GM21576 (cell line): ENCODE results near the gene MAPK8IP3.

ENCODE experiments used
- ATAC-seq: cut with Tn5 transposase; IDR thresholded peaks from one replicate; pipeline ENCODE4 v1.9.1; 2021; ENCODE audit warnings: mild to moderate bottlenecking, moderate library complexity; ENCODE audit not compliant: unreplicated experiment

MAPK8IP3 gene

DNA sequence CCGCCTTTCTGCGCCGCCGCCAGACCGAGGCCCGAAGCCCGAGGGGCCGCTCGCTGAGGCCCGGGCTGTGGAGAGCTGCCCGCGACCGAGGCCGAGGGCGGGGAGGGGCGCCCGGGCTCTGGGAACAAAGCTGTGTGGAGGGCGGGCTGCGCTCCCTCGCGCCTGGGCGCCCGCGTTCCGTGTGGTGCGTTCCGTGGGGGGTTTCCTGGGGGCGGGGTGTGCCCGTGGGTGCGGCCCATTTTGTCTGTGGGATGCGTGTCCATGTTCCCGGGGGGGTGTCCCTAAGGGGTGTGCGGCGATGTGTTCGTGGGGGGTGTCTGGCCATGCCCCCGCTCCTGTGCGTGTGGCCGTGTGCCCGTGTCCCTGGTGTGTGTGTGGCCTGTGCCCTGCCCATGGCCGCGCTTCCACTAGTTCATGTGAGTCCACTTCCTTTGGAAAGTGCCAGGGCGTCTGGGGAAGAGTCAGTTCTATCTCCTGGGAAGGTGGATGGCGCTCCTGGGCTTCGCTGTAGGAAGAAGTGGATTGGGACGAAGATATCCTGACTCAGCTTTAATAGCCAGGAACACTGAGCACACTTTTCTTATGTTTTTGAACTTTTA, 27.4 kb upstream of the MAPK8IP3 start:
- no peak for ATAC-seq

DNA sequence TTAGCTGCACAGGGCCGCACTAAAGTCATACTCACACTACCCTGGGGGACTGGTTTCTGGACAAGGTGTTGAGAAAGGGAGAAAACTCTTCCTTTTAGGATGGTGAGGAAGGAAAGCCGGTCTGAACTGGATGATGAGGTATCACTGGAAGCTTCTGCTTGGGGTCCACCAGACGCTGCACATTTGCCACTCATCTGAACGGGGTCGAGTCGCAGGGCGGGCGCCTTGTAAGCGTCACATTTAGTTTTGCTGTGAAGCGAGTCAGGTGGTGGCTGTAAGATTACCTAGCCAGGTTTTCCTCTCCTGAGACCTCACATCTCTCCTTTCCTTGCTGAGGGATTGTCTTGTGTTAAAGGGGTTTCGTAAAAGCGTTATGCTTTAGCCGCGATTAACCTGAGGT, 25.6 kb upstream of the MAPK8IP3 start:
- no peak for ATAC-seq

- no peak for ATAC-seq
Measured at GRCh38 chr16:1681032-1681431, 25.0 kb upstream of the MAPK8IP3 start.

DNA sequence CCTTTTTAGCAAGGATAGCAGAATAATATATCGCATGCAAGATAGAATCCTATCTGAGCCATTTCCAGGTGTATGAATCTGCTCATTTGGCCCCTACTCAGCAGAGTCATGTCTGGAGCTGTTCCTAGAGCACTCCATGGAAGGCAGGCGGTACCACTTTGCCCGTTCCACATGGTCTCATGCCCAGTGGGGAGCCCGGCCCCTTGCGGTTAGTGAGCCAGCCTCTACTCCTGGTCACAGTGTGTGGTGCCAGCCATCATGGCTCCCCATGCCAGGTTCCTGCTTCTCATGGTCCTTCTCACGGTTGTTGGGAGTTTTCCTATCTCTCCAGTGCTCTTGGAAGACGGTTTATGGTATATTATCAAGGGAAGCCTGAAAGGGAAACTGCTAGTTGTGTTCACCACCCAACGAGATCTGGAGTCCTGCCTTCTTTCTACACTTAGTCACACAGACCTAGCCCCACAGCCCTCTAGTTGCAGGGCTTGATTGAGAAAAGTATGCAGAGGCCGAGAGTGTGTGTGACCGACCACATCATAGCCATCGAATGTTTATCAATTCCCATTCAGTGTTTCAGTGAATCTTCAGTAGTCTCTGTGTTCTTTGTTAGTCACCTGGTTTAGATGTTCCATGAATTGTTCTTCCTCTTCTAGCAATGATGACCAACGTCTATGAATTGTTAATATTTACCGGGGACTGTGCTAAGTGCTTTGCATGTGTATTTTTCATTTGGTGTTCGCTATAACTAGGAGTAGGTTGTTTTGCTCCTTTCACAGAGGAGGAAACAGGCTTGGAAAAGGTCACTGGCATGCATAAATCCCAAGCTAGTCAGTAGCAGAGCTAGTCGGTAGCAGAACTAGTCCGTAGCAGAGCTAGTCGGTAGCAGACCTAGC, 18.3 kb upstream of the MAPK8IP3 start:
- ATAC-seq = no peak

- ATAC-seq = no peak
Measured at GRCh38 chr16:1688807-1689560, 17.0 kb upstream of the MAPK8IP3 start.

- ATAC-seq = no peak
Measured at GRCh38 chr16:1689853-1690252, 16.1 kb upstream of the MAPK8IP3 start.

DNA sequence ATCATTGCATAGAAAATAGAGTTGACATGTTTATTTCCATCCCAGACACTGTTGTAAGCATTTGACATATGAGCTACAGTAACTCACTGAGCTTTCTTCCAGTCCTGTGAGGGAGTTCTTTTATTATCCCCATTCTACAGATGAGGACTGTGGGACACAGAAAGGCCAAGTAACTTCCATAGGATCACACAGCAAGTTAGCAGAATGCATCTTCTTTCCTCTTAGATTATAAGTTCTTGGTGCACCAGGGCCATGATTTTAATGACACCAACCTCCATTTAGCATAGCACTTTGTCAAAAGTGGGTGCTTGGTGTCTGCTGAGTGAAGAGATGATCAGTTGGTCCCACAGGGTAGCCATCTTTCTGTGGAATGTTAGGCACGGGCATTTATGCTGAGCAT, 15.2 kb upstream of the MAPK8IP3 start:
- no peak for ATAC-seq

DNA sequence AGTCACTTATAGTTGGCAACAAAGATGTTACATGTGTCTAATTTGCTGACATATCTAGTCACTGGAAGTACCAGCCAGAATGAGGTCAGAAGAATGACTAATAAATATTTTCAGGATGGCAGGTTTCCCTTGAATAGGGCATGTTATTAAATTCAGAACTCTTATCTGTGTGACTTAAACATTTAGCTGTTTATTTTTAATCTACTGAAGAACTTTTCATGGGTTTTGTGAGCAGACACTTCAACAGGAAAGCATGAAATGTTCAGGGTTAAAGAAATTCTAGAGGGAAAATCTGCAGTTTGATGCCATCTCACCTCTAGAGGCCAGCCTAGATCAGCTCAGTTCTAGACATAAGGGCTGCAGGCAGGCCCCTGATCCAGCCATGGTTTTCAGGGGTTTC, 14.7 kb upstream of the MAPK8IP3 start:
- no peak for ATAC-seq

DNA sequence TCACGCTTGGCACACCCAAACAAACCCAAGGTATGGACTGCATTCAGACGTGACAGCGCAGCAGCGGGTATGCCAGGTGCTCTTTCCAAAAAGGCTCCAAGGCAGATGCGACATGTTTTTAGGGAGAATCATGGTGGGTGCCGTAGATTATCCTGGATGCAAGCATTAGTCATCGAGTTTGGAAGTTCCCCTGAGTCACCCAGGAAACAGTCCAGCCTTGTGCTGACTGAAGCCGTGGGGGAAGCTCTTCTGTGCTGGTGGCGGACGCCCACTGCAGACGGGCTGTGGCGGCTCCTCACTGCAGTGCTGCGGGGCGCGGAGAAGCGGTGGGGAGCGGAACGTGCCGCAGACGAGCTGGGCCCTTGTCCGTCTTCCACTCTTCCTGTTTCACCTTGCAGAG, 14.0 kb upstream of the MAPK8IP3 start:
- ATAC-seq = no peak

DNA sequence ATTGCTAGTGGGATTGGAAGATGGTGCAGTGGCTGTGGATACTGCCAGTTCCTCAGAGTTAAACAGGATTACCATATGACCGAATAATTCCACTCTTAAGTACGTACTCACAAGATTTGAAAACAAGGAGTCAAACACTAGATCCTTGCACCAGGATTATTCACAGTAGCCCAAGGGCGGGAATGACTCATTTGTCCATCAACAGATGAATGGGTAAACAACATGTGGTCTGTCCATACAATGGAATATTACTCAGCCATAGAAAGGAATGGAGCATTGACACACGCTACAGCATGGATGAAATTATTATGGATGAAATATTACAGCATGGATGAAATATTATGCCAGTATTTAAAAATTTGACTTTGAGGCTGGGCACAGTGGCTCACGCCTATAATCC, 9.1 kb upstream of the MAPK8IP3 start:
- no peak for ATAC-seq

- ATAC-seq = no peak
Measured at GRCh38 chr16:1698680-1699079, 7.3 kb upstream of the MAPK8IP3 start.

DNA sequence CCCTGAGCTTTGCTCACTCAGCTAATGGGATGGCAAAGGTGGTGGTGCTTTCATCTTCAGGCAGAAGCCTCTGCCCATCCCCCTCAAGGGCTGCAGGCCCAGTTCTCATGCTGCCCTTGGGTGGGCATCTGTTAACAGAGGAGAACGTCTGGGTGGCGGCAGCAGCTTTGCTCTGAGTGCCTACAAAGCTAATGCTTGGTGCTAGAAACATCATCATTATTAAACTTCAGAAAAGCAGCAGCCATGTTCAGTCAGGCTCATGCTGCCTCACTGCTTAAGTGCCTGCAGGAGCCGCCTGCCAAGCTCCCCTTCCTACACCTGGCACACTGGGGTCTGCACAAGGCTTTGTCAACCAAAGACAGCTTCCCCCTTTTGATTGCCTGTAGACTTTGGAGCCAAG, 5.7 kb upstream of the MAPK8IP3 start:
- ATAC-seq = no peak

DNA sequence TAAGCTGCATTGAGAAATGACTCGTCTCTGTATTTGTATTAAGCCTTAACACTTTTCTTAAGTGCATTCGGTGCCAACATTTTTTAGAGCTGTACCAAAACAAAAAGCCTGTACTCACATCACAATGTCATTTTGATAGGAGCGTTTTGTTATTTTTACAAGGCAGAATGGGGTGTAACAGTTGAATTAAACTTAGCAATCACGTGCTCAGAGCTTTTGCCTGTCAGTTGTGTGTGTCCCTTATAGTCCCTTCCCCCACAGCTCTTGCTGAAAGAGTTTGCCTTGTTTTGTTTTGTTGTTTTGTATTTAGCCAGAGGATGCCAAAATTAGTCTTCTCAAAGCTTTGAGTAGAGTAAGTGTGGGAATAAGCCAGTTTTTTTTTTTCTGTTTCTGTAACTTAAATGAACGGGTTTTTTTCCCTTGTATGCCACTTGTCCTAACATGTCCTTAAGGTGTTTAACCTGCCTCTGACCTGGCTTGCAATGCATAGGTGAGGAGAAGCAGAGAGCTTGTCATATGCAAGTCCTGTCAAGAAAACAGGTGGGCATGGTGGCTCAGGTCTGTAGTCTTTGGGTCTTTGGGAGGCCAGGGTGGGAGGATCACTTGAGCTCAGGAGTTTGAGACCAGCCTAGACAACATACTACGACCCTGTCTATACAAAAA, 4.6 kb upstream of the MAPK8IP3 start:
- no peak for ATAC-seq

- ATAC-seq = peak; percentile 5
Measured at GRCh38 chr16:1705324-1705687, 689 bp upstream of the MAPK8IP3 start.

DNA sequence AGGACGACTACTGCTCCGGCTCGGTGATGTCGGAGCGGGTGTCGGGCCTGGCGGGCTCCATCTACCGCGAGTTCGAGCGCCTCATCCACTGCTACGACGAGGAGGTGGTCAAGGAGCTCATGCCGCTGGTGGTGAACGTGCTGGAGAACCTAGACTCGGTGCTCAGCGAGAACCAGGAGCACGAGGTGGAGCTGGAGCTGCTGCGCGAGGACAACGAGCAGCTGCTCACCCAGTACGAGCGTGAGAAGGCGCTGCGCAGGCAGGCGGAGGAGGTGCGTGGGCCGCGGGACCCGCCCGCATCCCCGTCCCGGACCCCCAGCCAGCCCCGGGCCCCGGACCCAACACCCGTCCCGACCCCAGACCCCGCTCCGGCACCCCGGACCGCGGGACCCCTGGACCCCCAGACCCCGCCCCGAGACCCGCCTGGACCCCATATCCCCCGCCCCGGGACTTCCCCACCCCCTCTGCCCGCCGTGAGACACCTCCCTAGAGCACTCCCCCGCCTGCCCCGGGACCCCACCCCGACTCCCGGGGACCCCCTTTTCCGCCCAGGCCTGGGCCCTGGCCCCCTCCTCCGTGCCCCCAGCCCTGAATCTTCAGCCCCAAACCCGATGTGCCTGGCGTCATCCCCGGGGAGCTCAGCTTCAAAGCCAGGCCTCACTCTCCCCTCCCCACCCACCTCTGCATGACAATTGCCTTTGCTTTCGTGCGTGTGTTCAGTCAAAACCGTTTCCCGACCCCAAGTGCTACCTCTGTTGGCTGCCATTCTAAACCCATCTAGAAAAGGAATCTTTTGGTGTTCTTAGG, 594 bp downstream of the MAPK8IP3 start:
- peak; percentile 20 for ATAC-seq

- no peak for ATAC-seq
Measured at GRCh38 chr16:1707193-1707790, 1.3 kb downstream of the MAPK8IP3 start.

DNA sequence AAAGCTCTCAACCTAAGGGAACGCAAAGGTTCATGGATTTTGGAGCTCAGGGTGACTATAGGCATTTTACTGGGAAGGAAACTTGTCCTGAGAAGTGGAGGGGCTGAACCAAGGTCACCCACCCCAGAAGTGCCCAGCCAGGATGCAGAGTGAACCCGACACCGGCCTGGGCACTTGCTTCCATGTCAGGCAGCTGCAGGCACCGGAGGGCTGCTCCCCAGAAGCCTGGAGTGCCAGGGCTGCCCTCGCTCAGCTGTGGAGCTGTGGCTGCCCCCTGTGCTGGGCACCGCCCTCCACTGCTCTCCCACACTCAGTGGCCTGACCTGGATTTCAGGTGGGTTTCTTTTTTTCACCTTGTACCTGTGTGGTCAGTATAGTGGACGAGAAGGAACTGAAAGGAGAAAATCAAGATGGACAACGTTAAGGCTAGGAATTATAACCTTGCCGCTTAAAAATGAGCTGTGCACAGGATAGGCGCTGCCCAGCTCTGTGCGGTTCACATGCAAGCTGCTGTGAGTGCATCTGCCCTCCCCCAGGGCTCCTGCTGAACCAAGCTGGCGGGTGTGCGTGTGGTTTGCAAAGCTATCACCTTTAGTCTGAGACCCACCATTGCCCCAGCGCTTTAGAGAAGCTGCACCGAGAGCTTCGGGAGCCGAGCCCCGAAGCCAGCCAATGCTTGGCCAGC, 2.2 kb downstream of the MAPK8IP3 start:
- ATAC-seq = no peak

- no peak for ATAC-seq
Measured at GRCh38 chr16:1708768-1709180, 2.8 kb downstream of the MAPK8IP3 start.

- no peak for ATAC-seq
Measured at GRCh38 chr16:1709356-1709755, 3.4 kb downstream of the MAPK8IP3 start.
